ENCODE measurements around the gene DIDO1.
A peak's percentile ranks its signal among the peaks of the same experiment; 100 is the strongest.

The DIDO1 gene

DNA sequence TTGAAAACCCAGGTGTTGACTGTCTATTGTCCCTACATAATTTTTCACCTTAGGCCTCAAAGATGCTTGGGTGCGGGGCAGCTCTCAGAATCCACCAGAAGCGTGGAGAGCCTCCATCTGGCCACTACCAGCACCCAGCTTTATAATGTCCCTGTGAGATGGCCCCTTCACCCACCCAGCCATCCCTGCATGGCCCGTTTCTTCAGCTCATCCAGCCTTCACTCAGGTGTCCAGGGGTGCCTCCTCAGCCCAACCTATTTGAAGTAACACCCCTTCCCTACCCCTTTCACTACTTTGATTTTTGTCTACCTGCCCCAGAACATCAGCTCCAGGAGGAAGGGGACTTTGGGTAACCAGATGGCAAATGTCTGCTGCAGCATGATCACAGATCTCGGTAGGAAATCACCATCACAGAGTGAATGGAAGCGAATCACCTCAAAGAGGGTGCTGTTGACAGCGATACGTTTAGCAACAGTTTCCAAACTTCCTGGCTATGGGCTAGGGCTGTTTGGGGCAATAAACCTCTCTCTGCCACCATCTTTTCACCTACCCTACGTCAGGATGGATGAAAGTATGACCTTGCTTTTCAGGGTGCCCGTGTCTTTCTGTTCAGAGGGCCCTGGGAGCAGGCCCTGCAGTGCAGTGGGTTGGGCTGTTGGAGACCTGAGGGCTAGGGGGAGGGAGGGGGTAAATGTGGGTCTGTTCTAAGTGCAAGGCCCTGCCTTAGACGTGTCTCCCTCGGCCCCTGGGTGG lies 25.0 kb upstream of the DIDO1 start:
- Mint-ChIP-seq H3K4me1 (peaks cover 30% of the 10 kb centered on the region), H3K36me3 (ENCODE audit: low read depth) (peaks cover 51% of the 10 kb centered on the region), H3K9me3 (peaks cover 9% of the 10 kb centered on the region), H3K4me3 (no peak overlapping the region), H3K27ac (peak overlapping the region; percentile 71), H3K27me3 (ENCODE audit: low read depth, poor library complexity) (no peaks in the 10 kb centered on the region)
- DNase-seq = no peak
- TF ChIP-seq, protein P1, sequence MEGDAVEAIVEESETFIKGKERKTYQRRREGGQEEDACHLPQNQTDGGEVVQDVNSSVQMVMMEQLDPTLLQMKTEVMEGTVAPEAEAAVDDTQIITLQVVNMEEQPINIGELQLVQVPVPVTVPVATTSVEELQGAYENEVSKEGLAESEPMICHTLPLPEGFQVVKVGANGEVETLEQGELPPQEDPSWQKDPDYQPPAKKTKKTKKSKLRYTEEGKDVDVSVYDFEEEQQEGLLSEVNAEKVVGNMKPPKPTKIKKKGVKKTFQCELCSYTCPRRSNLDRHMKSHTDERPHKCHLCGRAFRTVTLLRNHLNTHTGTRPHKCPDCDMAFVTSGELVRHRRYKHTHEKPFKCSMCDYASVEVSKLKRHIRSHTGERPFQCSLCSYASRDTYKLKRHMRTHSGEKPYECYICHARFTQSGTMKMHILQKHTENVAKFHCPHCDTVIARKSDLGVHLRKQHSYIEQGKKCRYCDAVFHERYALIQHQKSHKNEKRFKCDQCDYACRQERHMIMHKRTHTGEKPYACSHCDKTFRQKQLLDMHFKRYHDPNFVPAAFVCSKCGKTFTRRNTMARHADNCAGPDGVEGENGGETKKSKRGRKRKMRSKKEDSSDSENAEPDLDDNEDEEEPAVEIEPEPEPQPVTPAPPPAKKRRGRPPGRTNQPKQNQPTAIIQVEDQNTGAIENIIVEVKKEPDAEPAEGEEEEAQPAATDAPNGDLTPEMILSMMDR (IDR thresholded peaks at IDR 0.05) = no peak

DNA sequence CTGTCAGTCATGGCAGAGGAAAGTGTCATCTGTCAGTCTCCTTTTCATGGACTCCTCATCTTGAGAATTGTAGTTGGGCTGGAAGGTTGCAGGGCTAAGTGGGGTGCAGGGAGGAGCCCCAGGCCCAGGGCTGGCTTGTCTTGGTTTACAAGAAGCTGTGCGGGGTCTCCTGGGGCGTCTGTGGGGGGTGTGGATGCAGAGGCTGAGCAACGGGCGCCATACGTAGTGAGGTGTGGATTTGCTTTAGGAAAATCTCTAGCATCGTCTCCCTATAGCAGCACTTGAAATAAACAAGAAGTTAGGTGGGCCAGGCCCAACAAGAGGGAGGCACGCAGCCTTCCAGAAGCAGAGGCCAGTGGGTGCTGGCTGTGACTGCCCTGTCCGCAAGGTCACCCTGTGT lies 24.4 kb upstream of the DIDO1 start:
- Mint-ChIP-seq H3K36me3 (ENCODE audit: low read depth) (peaks cover 57% of the 10 kb centered on the region), H3K9me3 (peaks cover 9% of the 10 kb centered on the region), H3K27me3 (ENCODE audit: low read depth, poor library complexity) (no peaks in the 10 kb centered on the region), H3K27ac (no peak overlapping the region), H3K4me1 (peaks cover 24% of the 10 kb centered on the region), H3K4me3 (no peak overlapping the region)
- TF ChIP-seq, protein P1 (IDR thresholded peaks at IDR 0.05) = no peak
- DNase-seq = no peak

DNA sequence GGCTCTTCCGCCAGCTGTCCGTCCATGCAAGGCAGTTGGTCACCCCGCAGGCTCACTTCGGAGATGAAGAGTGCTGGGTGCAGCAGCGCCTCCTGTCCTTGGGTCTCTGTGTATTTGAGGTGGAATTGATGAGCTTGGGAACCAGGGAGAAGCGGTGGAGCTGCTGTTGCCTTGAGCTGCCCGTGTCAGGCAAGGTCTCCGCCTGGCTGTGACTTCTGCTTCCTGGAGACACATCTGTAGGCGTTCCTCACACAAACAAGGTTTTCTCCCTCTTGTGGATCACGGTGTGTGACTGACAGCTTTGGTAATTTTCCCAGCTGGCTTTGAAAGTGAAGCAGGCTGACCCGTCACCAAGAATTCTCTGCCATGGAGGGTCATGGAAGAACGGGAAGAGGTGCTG lies 23.7 kb upstream of the DIDO1 start:
- H3K4me3 Mint-ChIP-seq = no peak overlapping the region
- H3K27ac Mint-ChIP-seq = peak overlapping the region; percentile 69
- peaks cover 9% of the 10 kb centered on the region for H3K9me3 Mint-ChIP-seq
- H3K36me3 Mint-ChIP-seq (ENCODE audit: low read depth) = peaks cover 64% of the 10 kb centered on the region
- no peaks in the 10 kb centered on the region for H3K27me3 Mint-ChIP-seq (ENCODE audit: low read depth, poor library complexity)
- no peak for DNase-seq
- TF ChIP-seq, protein P1 (IDR thresholded peaks at IDR 0.05) = no peak
- H3K4me1 Mint-ChIP-seq = peaks cover 19% of the 10 kb centered on the region

DNA sequence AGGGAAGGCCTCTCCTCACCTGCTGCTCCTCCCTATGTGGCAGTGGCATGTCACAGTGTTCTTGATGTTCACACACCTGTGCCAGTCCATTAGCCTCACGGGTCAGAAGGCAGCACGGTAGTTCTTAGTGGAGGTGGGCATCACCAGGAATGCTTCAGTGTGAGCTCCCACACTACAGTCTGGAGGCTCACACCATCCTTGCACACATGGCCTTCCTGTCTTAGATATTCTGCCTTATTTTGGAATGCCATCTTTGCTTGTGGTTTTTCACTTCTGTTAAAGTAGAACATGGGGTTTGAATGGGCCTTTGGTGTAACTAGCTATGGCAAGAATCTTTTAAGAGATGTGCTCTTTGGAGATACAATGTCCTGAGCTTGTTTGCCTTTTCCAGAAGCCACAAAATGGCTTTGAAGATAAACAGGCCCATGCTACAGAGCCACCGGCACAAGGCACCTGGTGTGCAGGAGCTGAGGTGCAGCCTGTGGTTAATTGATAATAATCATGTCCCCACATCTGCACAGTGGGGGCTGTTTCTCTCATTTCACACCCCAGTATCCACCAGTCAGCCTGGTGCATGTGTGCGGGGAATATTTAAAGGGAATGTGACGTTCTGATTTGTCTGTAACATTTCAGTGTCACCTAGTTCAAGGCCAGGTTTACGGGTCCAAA lies 23.0 kb upstream of the DIDO1 start:
- Mint-ChIP-seq H3K9me3 (peaks cover 9% of the 10 kb centered on the region), H3K27ac (no peak overlapping the region), H3K4me3 (no peak overlapping the region), H3K27me3 (ENCODE audit: low read depth, poor library complexity) (no peaks in the 10 kb centered on the region), H3K36me3 (ENCODE audit: low read depth) (peaks cover 71% of the 10 kb centered on the region), H3K4me1 (peaks cover 14% of the 10 kb centered on the region)
- no peak for DNase-seq
- TF ChIP-seq, protein P1 (IDR thresholded peaks at IDR 0.05) = no peak

DNA sequence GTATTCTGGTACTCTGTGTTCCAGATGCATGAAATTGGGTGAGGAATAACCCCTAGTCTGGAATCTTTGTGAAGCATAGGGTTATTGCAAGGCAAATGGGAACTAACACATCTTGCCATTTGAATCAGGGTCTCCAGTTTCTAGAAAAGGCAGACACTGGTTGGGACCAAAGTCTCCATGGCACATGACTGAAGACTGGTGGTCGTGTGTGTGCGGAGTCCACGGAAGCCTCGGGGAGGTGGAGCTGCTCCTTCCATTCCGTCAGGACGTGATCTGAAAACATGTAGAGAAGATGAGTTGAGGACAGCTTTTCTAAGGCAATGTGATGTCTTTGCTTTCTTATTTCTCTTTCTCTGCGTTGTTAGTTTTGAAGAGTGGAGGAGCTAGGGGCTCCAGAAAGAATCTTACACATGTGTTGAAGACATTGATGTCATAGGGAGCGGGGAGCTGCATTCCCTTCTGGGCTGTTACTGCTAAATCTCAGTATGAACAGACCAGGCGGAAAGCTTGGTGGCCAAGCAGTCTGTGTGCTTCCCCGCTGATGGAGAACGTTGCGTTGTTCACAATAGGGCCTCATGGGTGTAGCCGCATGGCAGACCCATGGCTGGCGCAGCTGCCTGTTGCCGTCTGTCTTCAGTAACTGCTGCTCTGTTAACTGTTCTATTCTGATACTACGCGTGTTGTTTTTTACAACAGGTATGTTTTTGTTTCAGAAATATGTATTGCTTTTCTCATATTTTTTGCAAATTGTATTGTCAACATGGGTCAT lies 21.4 kb upstream of the DIDO1 start:
- Mint-ChIP-seq H3K36me3 (ENCODE audit: low read depth) (peaks cover 84% of the 10 kb centered on the region), H3K4me3 (no peak overlapping the region), H3K4me1 (peaks cover 4% of the 10 kb centered on the region), H3K9me3 (peaks cover 9% of the 10 kb centered on the region), H3K27ac (peak overlapping the region; percentile 89), H3K27me3 (ENCODE audit: low read depth, poor library complexity) (no peaks in the 10 kb centered on the region)
- no peak for DNase-seq
- TF ChIP-seq, protein P1 (IDR thresholded peaks at IDR 0.05) = no peak

Data from nephron progenitor cell (in vitro differentiated cells).